HG02759 (cell line): Measurements from ENCODE around the gene BUD13.
"Not testable (repeated sequence)": the region's sequence is repeated elsewhere in the genome, so short reads cannot be mapped to it uniquely, and the experiment has no call there.

Experiments
- ATAC-seq: cut with Tn5 transposase; IDR thresholded peaks from one replicate; pipeline ENCODE4 v1.9.1; 2021; ENCODE audit warnings: mild to moderate bottlenecking, moderate library complexity; ENCODE audit not compliant: unreplicated experiment

The BUD13 gene

GRCh38 chr11:116772443-116773202 lies at the start of gene BUD13:
BUD13 (minus strand) TSS chr11:116772987; CDS start chr11:116772964, 23 bp downstream.
- peak; percentile 91 for ATAC-seq

GRCh38 chr11:116822575-116822974 lies 49.8 kb upstream of the BUD13 start:
- no peak for ATAC-seq

GRCh38 chr11:116821050-116821918 lies 48.5 kb upstream of the BUD13 start:
- no peak for ATAC-seq

- no peak for ATAC-seq
Measured at GRCh38 chr11:116819049-116819448, 46.3 kb upstream of the BUD13 start.

- ATAC-seq: no peak
Measured at GRCh38 chr11:116814502-116814901, 41.7 kb upstream of the BUD13 start.

- ATAC-seq: no peak
Measured at GRCh38 chr11:116813781-116814471, 41.1 kb upstream of the BUD13 start.

GRCh38 chr11:116813170-116813569 lies 40.4 kb upstream of the BUD13 start:
- no peak for ATAC-seq

- ATAC-seq: no peak
Measured at GRCh38 chr11:116812109-116812508, 39.3 kb upstream of the BUD13 start.

- no peak for ATAC-seq
Measured at GRCh38 chr11:116811194-116811593, 38.4 kb upstream of the BUD13 start.

- no peak for ATAC-seq
Measured at GRCh38 chr11:116808262-116809175, 35.7 kb upstream of the BUD13 start.

- no peak for ATAC-seq
Measured at GRCh38 chr11:116807601-116808261, 34.9 kb upstream of the BUD13 start.

GRCh38 chr11:116804001-116804400 lies 31.2 kb upstream of the BUD13 start:
- no peak for ATAC-seq

- ATAC-seq: not testable (repeated sequence)
Measured at GRCh38 chr11:116801662-116802061, 28.9 kb upstream of the BUD13 start.

GRCh38 chr11:116800610-116801009 lies 27.8 kb upstream of the BUD13 start:
- ATAC-seq: no peak

GRCh38 chr11:116798368-116798767 lies 25.6 kb upstream of the BUD13 start:
- ATAC-seq: no peak

- ATAC-seq: no peak
Measured at GRCh38 chr11:116797816-116798215, 25.0 kb upstream of the BUD13 start.

GRCh38 chr11:116796548-116796947 lies 23.8 kb upstream of the BUD13 start:
- ATAC-seq: no peak

- ATAC-seq: no peak
Measured at GRCh38 chr11:116794851-116795250, 22.1 kb upstream of the BUD13 start.

GRCh38 chr11:116793772-116794097 lies 20.9 kb upstream of the BUD13 start:
- ATAC-seq: no peak
